Measurements from ENCODE around the gene USH2A.

The USH2A gene

GRCh38 chr1:215963040-215963439, 460.2 kb downstream of the USH2A start:
- no peak for DNase-seq (ENCODE audit: low spot score)

- DNase-seq (ENCODE audit: low spot score), result no peak
Measured at GRCh38 chr1:215958841-215959240, 464.4 kb downstream of the USH2A start.

- peak; percentile 67 for DNase-seq (ENCODE audit: low spot score)
Measured at GRCh38 chr1:215957663-215958062, 465.6 kb downstream of the USH2A start.

- no peak for DNase-seq (ENCODE audit: low spot score)
Measured at GRCh38 chr1:215932558-215932957, 490.7 kb downstream of the USH2A start.

- DNase-seq (ENCODE audit: low spot score), result no peak
Measured at GRCh38 chr1:215926670-215927069, 496.6 kb downstream of the USH2A start.

GRCh38 chr1:215923129-215923824, 500.0 kb downstream of the USH2A start:
- DNase-seq (ENCODE audit: low spot score), result no peak

GRCh38 chr1:215911406-215911968, 511.8 kb downstream of the USH2A start:
- DNase-seq (ENCODE audit: low spot score), result no peak

- no peak for DNase-seq (ENCODE audit: low spot score)
Measured at GRCh38 chr1:215905493-215906115, 517.6 kb downstream of the USH2A start.

- no peak for DNase-seq (ENCODE audit: low spot score)
Measured at GRCh38 chr1:215900684-215901083, 522.6 kb downstream of the USH2A start.

- DNase-seq (ENCODE audit: low spot score), result no peak
Measured at GRCh38 chr1:215899901-215900300, 523.3 kb downstream of the USH2A start.

- DNase-seq (ENCODE audit: low spot score), result no peak
Measured at GRCh38 chr1:215895893-215896292, 527.4 kb downstream of the USH2A start.

GRCh38 chr1:215895276-215895675, 528.0 kb downstream of the USH2A start:
- DNase-seq (ENCODE audit: low spot score), result no peak

GRCh38 chr1:215894617-215895016, 528.6 kb downstream of the USH2A start:
- no peak for DNase-seq (ENCODE audit: low spot score)

GRCh38 chr1:215891266-215892057, 531.8 kb downstream of the USH2A start:
- DNase-seq (ENCODE audit: low spot score), result peak; percentile 10

- DNase-seq (ENCODE audit: low spot score), result no peak
Measured at GRCh38 chr1:215890438-215890837, 532.8 kb downstream of the USH2A start.

- DNase-seq (ENCODE audit: low spot score), result no peak
Measured at GRCh38 chr1:215889871-215890270, 533.4 kb downstream of the USH2A start.

- DNase-seq (ENCODE audit: low spot score), result peak; percentile 35
Measured at GRCh38 chr1:215888159-215888558, 535.1 kb downstream of the USH2A start.

GRCh38 chr1:215887627-215888026, 535.6 kb downstream of the USH2A start:
- DNase-seq (ENCODE audit: low spot score), result no peak

- no peak for DNase-seq (ENCODE audit: low spot score)
Measured at GRCh38 chr1:215883004-215883403, 540.2 kb downstream of the USH2A start.

GRCh38 chr1:215878843-215879242, 544.4 kb downstream of the USH2A start:
- DNase-seq (ENCODE audit: low spot score), result no peak

- no peak for DNase-seq (ENCODE audit: low spot score)
Measured at GRCh38 chr1:215878128-215878527, 545.1 kb downstream of the USH2A start.

- no peak for DNase-seq (ENCODE audit: low spot score)
Measured at GRCh38 chr1:215877452-215877951, 545.7 kb downstream of the USH2A start.

GRCh38 chr1:215875712-215876111, 547.5 kb downstream of the USH2A start:
- no peak for DNase-seq (ENCODE audit: low spot score)

Measured in COLO829 (cell line).